MCF 10A (cell line): Measurements from ENCODE around the gene SENP6. TPM values are rescaled to one million over a fixed set of nuclear protein-coding genes. Genes with fewer than 3 reads are reported as not detected.

Experiments used
- BruUV-seq: library from RNA; stranded (reverse); fragments of 400-500 nt; replicated peaks from 2 replicates; lab custom pipeline; 2021; lab: Mats Ljungman, UMichigan
- CTCF ChIA-PET: fragments of 300-600 bp; sonication (Branson Sonifier 250); formaldehyde crosslinking; extraction: SDS; loops from one replicate; lab custom pipeline; 2021; ENCODE audit warnings: antibody characterized with exemption, inconsistent platforms; lab: Yijun Ruan, JAX
- POLR2A ChIA-PET: fragments of 300-600, 350-650 bp; sonication (Branson Sonifier 250); formaldehyde crosslinking; extraction: SDS; loops from one replicate; lab custom pipeline; 2020; ENCODE audit warnings: antibody characterized with exemption, inconsistent platforms; lab: Yijun Ruan, JAX
- DNase-seq: peaks from one replicate; pipeline ENCODE4 v3.0.0-alpha.2; 2018; ENCODE audit not compliant: unreplicated experiment
- H3K27ac Mint-ChIP-seq: one replicate; pipeline ENCODE4 v1.8.0; 2022; ENCODE audit warnings: mild to moderate bottlenecking, low read depth, mixed read lengths; ENCODE audit not compliant: unreplicated experiment
- H3K27me3 Mint-ChIP-seq: one replicate; pipeline ENCODE4 v1.8.0; 2022; ENCODE audit warnings: mixed read lengths; ENCODE audit not compliant: insufficient read depth, unreplicated experiment
- H3K36me3 Mint-ChIP-seq: one replicate; pipeline ENCODE4 v1.8.0; 2022; ENCODE audit warnings: mild to moderate bottlenecking, moderate library complexity, mixed read lengths; ENCODE audit not compliant: insufficient read depth, unreplicated experiment
- H3K4me1 Mint-ChIP-seq: one replicate; pipeline ENCODE4 v1.8.0; 2022; ENCODE audit warnings: mixed read lengths; ENCODE audit not compliant: insufficient read depth, unreplicated experiment
- H3K4me3 Mint-ChIP-seq: one replicate; pipeline ENCODE4 v1.8.0; 2022; ENCODE audit warnings: mild to moderate bottlenecking, moderate library complexity, mixed read lengths; ENCODE audit not compliant: unreplicated experiment
- H3K9me3 Mint-ChIP-seq: one replicate; pipeline ENCODE4 v1.8.0; 2022; ENCODE audit warnings: mixed read lengths; ENCODE audit not compliant: unreplicated experiment
- CTCF ChIP-seq: fragments of 200-600 bp; IDR thresholded peaks from one replicate; pipeline ENCODE4 v1.8.0; 2022; ENCODE audit warnings: antibody characterized with exemption, mild to moderate bottlenecking; ENCODE audit not compliant: unreplicated experiment
- intact Hi-C: fragments of 100-400 bp; cut with micrococcal nuclease; formaldehyde crosslinking; loops from 2 replicates; pipeline ENCODE4 v1.14.1; 2022
- total RNA-seq: library from RNA; stranded (reverse); gene quantifications from 2 replicates; pipeline ENCODE4 v1.2.3, GENCODE V29; 2022

The SENP6 gene
- total RNA-seq, 1 experiment from 2014 or later: 101 TPM

- no peak for TF ChIP-seq CTCF
- DNase-seq: no peak
- intact Hi-C loops: no loop called here
- ChIA-PET POLR2A (no interaction called here), CTCF (no interaction called here)
- Mint-ChIP-seq H3K9me3 (no peaks in the 10 kb centered on the region), H3K36me3 (peaks cover 5% of the 10 kb centered on the region), H3K27ac (no peak overlapping the region), H3K4me3 (peak overlapping the region; percentile 96), H3K27me3 (peaks cover 2% of the 10 kb centered on the region), H3K4me1 (peaks cover 9% of the 10 kb centered on the region)
- no TSS peak for BruUV-seq
Observed at GRCh38 chr6:75751443-75751842, 149.8 kb downstream of the SENP6 start.

GRCh38 chr6:75752365-75752764, 150.7 kb downstream of the SENP6 start:
- POLR2A ChIA-PET: interaction anchor here (0.8 to 1.0 kb wide), 2 partner anchors 29 to 295 kb away, joined by 3 read pairs; no protein-coding TSS in a partner anchor
- CTCF ChIA-PET: no interaction called here
- no peak for DNase-seq
- intact Hi-C loops: no loop called here
- Mint-ChIP-seq H3K27ac (peak overlapping the region; percentile 77), H3K9me3 (no peaks in the 10 kb centered on the region), H3K4me1 (peaks cover 9% of the 10 kb centered on the region), H3K36me3 (peaks cover 5% of the 10 kb centered on the region), H3K4me3 (no peak overlapping the region), H3K27me3 (no peaks in the 10 kb centered on the region)
- no peak for TF ChIP-seq CTCF
- no TSS peak for BruUV-seq

GRCh38 chr6:75755704-75756103, 154.0 kb downstream of the SENP6 start:
- Mint-ChIP-seq H3K27ac (no peak overlapping the region), H3K4me1 (peaks cover 9% of the 10 kb centered on the region), H3K4me3 (no peak overlapping the region), H3K36me3 (peaks cover 5% of the 10 kb centered on the region), H3K9me3 (no peaks in the 10 kb centered on the region), H3K27me3 (no peaks in the 10 kb centered on the region)
- ChIA-PET POLR2A (no interaction called here), CTCF (interaction anchor here (0.7 kb wide), 1 partner anchor 103 kb away, joined by 3 read pairs; no protein-coding TSS in a partner anchor)
- no peak for TF ChIP-seq CTCF
- intact Hi-C loops: no loop called here
- no peak for DNase-seq
- BruUV-seq: no TSS peak

GRCh38 chr6:75757295-75757694, 155.6 kb downstream of the SENP6 start:
- H3K4me3 Mint-ChIP-seq: no peak overlapping the region
- intact Hi-C loops: no loop called here
- H3K36me3 Mint-ChIP-seq: peaks cover 5% of the 10 kb centered on the region
- H3K27ac Mint-ChIP-seq: no peak overlapping the region
- H3K9me3 Mint-ChIP-seq: no peaks in the 10 kb centered on the region
- ChIA-PET POLR2A (interaction anchor here (0.6 kb wide), 2 partner anchors 12 to 1521 kb away, joined by 3 read pairs; no protein-coding TSS in a partner anchor), CTCF (no interaction called here)
- no peaks in the 10 kb centered on the region for H3K27me3 Mint-ChIP-seq
- DNase-seq: no peak
- TF ChIP-seq CTCF: no peak
- no TSS peak for BruUV-seq
- H3K4me1 Mint-ChIP-seq: peaks cover 8% of the 10 kb centered on the region
